HG03066 (cell line): Measurements from ENCODE around the gene ADI1.
"Not testable (repeated sequence)": the region's sequence is repeated elsewhere in the genome, so short reads cannot be mapped to it uniquely, and the experiment has no call there.

Source experiments
- ATAC-seq: cut with Tn5 transposase; IDR thresholded peaks from one replicate; pipeline ENCODE4 v1.9.1; 2021; ENCODE audit warnings: low read depth; ENCODE audit not compliant: unreplicated experiment

The ADI1 gene

GRCh38 chr2:3464401-3465005, 54.8 kb downstream of the ADI1 start:
- no peak for ATAC-seq

DNA sequence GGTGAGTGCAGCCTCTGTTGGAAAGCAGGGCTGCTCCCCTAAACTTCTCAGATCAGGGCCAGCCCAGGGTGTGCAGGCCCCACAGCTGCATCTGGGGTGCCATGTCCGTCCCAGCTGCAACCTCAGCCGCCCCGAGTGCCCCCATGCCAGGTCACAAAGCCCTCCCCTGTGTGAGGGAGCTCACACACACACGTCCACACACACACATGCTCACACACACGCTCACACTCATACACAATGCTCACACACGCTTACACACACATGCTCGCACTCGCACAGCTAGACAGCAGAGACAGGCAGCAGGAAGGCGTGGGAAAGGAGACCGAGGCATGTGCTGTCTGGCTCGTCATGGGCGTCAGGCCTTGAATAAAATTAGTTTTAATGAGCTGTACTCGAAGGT, 55.4 kb downstream of the ADI1 start:
- ATAC-seq, result no peak

- no peak for ATAC-seq
Measured at GRCh38 chr2:3463186-3463835, 56.0 kb downstream of the ADI1 start.

- ATAC-seq, result no peak
Measured at GRCh38 chr2:3462493-3463104, 56.7 kb downstream of the ADI1 start.

GRCh38 chr2:3461801-3462492, 57.4 kb downstream of the ADI1 start:
- ATAC-seq, result peak; percentile 66

DNA sequence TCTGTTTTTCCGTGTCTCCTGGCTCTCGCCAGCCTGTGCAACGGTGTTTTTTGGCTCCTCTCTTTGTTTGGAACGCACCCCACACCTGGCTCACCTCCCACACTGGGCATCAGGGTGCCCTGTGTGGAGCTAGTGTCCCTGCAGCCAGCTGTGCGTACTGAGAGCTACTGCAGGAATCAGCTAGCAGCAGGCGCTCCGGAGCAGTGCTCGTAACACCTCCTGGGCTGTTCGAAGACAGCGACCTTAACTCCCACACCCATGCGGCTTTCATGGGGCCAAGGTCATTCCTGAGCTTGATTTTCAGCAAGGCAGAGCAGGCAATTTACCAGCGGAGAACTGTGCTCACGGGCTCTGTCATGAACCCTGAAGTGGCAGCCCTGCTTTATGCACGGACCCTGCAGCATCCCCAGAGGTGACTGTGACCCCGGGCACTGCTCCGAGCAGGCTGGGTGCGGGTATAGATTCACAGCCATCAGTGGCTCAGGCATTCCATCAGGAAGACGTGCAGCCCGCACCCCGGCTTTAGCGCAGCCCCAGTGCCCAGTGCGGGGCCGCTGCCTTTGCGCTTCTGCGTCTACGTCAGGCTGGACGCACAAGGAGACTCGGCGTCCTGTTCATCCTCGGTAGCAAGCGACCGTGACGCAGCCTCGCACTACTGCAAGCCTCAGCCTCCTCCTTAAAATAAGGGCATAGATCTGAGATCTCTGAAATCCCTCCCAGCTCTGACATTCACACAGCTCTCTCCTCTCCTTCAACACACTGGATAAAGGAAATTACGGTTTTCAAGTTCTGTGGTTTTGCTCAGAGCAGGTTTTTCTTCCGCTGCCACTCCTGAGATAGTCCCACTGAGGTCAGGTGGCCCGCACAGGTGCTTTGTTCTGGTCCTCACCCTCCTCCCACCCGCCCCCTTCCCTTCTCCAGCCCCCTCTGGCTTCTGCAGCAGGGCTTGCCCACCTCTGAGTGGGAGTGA, 58.2 kb downstream of the ADI1 start:
- ATAC-seq, result no peak

- ATAC-seq, result no peak
Measured at GRCh38 chr2:3460156-3460555, 59.2 kb downstream of the ADI1 start.

DNA sequence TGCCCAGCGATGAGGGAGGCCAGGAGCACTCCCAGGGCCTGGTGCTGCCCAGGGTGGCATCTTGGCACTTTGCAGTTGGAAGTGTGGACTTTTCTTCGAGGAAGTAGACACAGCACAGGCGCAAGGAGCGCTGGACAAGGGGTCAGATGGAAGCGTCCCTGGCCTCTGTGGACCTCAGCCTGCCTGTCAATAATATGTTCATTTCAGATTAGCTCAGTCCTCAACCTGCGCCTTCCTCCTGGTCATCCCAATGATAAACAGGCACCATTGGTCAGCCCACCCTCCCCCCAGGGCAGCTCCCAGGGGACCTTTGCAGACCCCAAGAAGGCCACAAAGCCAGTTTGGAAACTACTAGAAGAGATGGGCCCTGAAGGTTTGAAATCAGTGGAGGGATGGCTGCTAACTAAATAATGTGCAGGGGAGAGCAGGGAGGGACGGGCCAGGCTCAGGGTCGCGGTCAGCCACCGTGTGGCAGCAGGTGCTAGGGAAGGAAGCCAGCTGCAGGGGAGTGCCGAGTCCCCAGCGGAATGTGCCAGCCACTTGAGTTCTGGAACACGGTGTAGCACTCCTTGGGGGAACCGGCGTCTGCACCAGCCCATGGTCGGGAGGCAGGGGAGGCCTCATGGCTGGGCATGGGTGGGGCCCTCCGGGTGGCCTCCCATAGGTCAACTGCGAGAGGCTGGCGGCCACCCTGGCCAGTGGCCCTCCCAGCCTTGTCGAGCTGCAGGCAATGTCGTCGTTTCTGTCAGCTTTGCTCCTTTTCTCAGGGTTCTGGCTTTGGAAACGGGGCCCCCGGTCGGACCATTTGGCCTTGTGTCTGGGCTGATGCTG, 59.9 kb downstream of the ADI1 start:
- ATAC-seq, result no peak

GRCh38 chr2:3458396-3459184, 60.7 kb downstream of the ADI1 start:
- no peak for ATAC-seq

DNA sequence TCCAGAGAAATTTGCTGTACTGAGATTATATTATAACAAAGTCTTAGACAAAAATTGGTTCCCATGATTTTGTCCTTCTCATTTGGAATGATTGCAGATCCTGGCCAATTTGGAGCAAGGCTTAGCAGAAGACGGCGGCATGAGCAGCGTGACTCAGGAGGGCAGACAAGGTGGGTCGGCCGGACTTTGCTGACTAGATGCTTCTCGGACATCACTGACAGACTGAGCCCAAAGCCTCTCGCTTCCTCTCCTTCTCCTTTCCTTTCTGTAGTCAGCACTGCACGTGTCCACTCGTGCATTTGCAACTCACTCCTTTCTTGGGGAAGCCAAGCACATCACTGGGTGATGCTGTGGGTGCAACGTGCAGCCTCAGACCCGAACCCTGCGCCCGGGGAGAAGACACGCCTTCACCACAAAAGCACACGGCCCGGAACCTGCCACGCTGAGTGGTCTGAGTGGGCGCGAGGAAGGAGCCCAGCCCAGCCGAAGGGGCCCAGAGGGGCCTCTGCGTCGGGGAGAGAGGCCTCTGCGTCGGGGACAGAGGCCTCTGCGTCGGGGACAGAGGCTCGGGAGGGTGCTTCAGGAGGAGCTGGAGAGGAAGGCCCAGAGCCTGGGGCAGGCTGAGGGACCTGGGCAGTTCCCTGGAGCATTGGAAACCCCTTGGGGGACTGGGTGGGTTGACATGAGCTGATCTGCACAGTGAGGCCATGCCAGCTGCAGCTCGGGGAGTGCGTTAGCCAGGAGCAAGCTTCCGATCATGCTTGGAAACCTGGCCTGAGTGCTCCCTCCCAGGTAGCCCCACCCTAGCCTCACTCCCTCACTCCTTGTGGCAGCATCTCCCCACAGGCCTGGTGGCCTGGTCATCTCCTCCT, 61.6 kb downstream of the ADI1 start:
- no peak for ATAC-seq

GRCh38 chr2:3456125-3456524, 63.2 kb downstream of the ADI1 start:
- ATAC-seq, result no peak

GRCh38 chr2:3454802-3455201, 64.5 kb downstream of the ADI1 start:
- no peak for ATAC-seq

GRCh38 chr2:3454005-3454404, 65.3 kb downstream of the ADI1 start:
- not testable (repeated sequence) for ATAC-seq

GRCh38 chr2:3453190-3453999, 65.9 kb downstream of the ADI1 start:
- ATAC-seq, result no peak

DNA sequence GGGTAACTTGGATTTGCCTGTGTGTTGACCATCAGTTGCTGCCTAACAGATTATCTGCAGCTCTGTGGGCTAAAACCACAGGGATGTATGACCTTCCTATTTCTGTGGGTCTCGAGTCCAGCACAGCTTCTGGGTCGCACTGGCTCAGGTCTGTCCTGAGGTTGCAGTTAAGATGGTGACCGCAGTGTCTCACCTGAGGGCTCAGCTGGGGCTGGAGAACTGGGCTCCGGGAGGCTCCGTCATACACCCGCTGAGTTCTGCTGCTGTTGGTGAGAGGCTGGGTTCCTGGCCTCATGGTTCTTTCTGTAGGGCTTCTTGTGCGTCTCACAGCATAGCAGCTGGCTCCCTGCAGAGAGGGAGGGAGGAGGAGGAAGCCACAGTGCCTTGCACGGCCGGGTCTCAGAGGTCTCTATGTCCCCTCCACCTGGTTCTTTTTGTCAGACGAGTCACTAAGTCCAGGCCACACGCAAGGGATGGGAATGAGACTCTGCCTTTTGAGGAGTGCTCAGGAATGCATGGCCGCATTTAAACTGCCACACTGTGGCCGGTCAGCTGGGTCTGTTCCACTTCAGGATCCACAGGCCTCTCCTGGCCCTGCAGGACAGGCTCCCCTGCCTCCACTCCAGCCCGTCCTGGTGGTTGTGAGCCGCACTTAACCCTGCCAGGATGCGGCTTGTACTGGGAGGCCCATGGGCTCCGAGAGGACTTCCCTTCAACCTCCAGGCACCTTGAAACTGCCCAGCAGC, 67.2 kb downstream of the ADI1 start:
- ATAC-seq, result no peak

GRCh38 chr2:3451169-3451568, 68.2 kb downstream of the ADI1 start:
- no peak for ATAC-seq
